Occipital lobe (tissue), 2 donors: Measurements from ENCODE around the gene ALG8. TPM values are rescaled to one million over a fixed set of nuclear protein-coding genes. Genes with fewer than 3 reads are reported as not detected.
"Not testable (repeated sequence)": the region's sequence is repeated elsewhere in the genome, so short reads cannot be mapped to it uniquely, and the experiment has no call there.

Experiments used
- DNase-seq: peaks from one replicate; lab custom pipeline; 2025; lab: John Stamatoyannopoulos, UW
- total RNA-seq: library from RNA; depleted of rRNA; stranded (reverse); fragments of >200 nt; gene quantifications from one replicate; pipeline ENCODE4 v1.2.3, GENCODE V29; 2014

Gene ALG8
- 55.2 TPM for total RNA-seq

DNA sequence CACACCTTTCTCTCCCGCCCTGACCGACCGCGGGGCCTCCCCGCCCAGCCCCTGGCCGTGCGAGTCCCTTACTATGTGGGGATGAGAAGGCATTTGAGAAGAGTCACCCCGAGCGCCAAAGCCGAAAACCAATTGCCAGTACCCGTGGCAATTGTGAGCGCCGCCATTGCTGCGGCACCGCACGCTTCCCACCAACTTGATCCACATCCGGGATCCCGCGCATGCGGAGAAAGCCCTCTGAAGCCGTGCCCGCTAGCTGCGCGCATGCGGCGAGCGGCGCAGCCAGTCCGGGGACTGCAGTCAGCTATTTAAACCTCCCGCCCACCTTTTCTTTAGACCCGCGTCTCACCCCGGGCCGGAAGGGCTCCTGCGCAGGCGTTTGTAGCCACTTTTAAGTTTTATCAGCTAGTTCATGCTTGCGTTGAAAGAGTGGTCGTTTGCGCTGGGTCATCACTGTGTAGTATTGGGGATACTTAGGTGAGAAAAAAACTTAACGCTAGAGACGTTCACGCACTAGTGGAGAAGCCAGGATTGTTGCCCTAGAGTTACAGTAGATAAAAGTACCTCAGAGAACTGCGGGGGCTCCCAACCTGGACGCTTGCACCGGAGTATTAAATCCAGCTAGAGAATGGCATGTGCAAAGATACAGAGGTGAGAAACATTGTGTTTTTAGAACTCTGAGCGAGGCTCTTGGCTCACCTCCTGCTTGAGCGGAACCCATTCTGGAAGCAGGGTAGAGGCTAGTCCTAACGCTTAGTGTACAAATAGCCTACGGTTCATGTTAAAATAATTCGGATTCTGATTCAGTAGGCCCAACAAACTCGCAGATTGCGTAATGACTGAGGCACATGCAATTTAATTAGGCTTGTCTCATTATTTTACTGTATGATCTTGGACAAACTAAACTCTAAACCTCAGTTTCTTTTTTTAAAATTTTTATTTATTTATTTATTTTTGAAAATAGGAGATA lies at the start of gene ALG8:
ALG8 (minus strand) TSS at position 205 of the 970 bp plus-strand sequence; CDS start at position 167, 38 bp downstream.
- peak; percentile 87 for DNase-seq

DNA sequence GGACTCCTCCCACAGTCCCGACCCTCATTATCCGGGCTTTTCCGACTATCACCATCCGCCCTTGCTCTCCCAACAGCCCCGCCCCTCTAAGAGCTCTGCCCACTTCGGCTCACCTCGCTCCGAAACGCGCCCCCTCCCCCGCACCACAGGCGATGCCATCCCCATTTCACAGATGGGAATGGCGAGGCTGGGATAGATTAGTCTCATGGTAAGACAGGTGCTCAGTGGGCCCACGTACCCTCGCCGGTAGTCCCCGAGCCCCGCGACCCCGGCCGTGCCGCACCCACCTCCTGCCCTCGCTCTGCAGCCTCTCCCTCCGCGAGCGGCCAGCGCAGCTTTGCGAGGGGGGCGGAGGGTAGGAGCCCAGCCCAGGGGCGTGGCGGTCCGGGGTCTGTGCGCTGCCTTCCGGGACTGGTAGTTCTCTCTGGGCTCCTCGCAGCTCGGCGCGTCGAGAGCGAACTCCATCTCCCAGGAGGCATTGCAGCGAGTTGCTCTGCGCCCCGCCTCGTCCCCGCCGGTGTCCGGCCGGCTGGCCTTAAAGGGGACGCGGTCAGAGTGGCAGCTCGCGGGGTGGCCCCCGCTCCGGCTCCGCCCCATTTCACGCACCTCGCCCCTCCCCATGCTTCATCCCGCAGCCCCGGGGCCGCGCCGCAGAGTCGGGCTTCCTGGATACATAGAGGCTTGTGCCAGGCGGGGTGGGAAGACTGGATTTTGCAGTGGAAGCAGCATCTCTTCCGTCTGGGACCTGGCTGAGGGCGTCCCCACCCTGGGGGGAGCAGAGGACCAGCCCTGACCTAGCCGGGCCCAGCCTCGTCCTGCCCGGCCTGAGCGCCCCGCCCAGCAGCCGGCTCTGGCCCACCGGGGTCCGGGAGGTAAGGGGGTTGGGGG lies 49.1 kb upstream of the ALG8 start, which contains the start of the genes KCTD21 and USP35:
KCTD21 (minus strand) TSS at position 341 of the 888 bp plus-strand sequence. CDS start 14,072 bp downstream, outside the sequence.
USP35 (plus strand) TSS at position 634 of the 888 bp plus-strand sequence. CDS start 7,327 bp downstream, outside the sequence.
- peak; percentile 96 for DNase-seq

- no peak for DNase-seq
These were observed 48.2 kb upstream of the ALG8 start for GRCh38 chr11:78187366-78188285.

DNA sequence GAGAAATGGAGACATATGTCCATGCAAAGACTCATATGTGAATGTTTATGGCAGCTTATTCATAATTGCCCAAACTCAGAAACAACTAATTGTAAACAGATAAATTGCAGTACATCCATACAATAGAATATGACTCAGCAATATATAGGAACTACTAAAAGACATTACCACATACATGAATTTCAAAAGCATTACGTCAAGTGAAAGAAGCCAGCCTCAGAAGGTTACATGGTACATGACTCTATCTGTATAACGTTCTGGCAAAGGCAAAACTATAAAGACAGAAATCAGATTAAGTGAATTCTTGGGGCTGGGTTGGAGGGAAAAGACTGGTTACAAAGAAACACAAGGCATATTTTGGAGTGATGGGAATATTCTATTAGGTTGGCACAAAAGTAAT lies 41.8 kb upstream of the ALG8 start:
- DNase-seq: no peak

GRCh38 chr11:78180751-78181150 lies 41.3 kb upstream of the ALG8 start:
- no peak for DNase-seq

GRCh38 chr11:78179459-78180071 lies 40.1 kb upstream of the ALG8 start:
- DNase-seq: no peak

- no peak for DNase-seq
These were observed 37.8 kb upstream of the ALG8 start for GRCh38 chr11:78177216-78177615.

DNA sequence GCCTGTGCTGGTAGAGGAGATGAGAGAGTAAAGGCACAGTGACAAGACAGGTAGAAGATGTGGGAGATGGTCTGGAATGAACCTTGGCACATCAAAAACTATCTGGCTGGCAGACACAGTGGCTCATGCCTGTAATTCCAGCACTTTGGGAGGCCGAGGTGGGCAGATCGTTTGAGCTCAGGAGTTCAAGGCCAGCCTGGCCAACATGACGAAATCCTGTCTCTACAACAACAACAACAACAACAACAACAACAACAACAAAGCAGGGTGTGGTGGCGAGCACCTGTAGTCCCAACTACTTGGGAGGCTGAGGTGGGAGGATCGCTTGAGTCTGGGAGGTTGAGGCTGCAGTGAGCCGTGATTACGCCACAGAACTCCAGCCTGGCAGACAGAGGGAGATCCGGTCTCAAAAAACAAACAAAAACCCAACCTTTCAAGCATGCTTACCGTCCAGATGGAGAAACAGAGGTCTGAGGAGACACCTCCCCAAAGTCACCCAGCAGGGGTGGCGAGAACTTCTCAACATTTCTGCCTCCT lies 37.2 kb upstream of the ALG8 start:
- no peak for DNase-seq

GRCh38 chr11:78175862-78176261 lies 36.4 kb upstream of the ALG8 start:
- not testable (repeated sequence) for DNase-seq

GRCh38 chr11:78171951-78172350 lies 32.5 kb upstream of the ALG8 start:
- no peak for DNase-seq

- no peak for DNase-seq
These were observed 31.6 kb upstream of the ALG8 start for GRCh38 chr11:78170874-78171549.

DNA sequence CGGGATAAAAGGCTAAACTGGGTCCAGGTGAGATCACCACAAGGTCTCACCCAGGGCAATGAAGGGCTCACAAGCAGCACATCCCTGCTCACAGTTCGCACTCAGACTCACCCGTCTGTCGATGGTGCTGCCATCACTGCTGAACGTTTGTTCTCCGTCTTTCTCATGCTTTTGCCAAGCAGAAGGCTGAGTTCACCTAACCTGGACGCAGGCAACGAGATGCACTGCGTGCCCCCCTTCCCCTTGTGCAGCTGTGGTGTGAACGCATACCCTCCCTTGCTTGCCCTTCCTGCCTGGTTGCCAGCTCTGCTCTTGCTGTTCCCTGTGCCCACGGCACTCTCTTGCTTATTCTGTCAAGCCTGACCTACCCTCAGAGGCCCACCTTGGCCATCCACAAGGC lies 31.0 kb upstream of the ALG8 start:
- no peak for DNase-seq

GRCh38 chr11:78168539-78169477 lies 29.4 kb upstream of the ALG8 start:
- DNase-seq: no peak

DNA sequence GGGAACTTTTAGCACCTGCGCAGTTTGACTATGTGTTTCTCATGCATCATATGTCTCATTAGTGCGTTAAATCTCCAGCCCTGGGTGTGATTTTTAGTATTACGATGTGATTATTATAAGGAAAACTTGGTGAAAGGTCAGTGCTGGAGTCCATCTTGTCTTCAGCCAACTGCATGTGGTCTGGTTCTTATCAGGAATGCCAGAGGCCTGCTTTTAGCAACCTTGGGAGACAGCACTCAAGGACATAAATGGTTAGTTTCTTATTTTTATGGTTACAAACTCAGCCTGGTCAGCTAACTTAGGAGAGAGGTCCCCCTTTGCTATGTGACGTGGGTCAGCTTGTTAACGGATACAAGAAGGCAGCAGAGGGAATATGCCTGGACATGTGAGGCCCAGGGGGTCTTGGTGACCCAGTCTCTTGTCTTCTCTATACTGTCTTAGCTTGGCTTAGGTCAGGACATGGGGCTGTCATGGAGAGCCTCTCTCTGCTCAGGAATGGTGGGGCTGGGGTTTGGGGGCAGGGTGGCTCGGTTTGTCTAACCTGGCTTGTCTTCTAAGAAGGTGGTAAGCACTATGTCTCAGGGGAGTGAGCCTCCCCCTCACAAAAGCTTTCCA lies 27.5 kb upstream of the ALG8 start:
- DNase-seq: no peak

DNA sequence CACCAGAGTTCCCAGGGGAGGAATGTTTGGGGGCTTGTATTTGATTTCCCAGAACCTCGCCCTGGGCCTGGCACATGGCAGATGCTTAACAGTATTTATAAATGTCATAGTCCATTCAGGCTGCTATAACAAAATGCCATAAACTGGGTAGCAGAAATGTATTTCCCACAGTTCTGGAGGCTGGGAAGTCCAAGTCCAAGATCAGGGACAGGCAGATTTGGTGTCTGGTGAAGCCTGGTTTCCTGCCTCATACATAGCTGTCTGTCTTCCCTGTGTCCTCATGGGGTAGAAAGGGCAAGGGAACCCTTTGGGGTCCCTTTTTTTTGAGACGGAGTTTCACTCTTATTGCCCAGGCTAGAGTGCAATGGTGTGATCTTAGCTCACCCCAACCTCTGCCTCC lies 25.0 kb upstream of the ALG8 start:
- no peak for DNase-seq

- DNase-seq: no peak
These were observed 24.4 kb upstream of the ALG8 start for GRCh38 chr11:78163828-78164227.

DNA sequence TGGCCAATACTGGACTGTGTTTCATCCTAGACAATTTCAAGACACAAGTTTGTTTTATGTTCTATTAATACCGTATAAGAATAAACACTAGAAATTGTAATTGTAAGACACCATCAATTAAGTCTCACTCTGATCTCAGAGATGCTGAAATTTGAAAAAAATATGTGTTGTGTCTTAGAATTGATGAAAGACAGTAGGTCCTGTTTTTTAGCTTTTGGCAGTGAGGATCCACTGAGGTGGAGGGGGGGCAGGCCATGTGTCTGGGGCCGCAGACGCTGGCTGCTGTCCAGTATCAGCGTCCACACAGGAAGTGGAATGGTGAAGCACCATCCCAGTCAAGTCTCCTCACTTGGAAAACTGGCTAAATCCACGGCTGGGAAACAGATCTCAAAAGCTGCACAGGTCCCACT lies 22.5 kb upstream of the ALG8 start:
- DNase-seq: no peak

DNA sequence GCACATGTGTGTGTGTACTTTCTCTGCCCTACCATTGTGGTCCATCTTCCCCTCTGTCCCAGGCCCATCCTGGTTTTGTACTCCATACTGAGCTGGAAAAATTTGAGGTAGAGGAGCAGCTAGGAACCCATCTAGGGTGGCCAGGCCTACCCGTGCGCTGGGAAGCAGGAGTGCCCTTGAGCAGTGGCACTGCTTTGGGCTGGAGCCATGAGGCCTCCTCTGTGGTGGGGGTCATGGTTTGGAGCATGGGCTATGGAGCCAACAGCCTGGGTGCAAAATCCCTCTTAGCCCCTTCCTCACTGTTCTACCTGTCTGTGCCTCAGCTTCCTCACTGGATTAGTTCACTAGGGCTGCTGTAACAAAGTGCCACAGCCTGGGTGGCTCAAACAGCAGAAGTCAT lies 21.9 kb upstream of the ALG8 start:
- DNase-seq: no peak
